ENCODE data around the gene MBD3.

Gene MBD3

DNA sequence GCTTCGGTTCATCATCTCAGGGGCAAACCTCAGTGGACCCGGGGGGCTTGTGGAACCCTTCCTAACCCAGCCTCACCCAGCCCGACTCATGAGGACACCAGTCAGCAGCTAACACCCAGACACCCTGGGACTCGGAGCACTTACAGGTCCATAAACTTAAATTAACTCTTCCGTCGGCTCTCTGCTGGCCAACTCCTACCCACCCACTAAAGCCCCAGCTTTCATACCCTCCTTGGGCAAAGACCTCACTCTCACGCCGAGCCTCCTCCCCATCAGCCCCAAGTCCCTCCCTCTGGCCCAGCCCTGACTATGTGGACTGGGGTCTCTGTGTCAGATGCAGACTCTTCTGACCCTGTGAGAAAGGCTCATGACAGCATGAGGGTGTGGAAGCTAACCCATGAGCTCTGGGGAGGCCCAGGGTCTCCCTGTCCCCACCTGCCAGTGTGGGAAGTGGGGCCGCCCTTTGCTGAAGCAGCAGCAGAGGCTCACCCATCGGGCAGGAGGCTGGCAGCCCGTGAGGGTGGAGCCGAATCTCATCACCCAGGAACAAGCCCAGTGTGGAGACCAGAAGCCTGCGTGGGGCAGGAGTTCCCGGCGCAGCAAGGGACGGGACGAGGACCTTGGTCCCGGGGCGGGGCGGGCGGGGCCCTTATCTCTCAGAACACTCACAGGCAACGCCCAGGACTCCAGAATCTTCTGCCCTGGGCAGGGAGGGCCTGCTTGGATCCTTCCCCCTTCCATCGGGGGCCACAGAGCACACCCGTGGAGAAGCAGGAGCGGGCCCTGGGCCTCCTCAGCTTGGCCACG is 40.0 kb upstream of the MBD3 start:
- no peak for TF ChIP-seq CTCF (IDR thresholded peaks at IDR 0.05; ENCODE audit: control insufficient read depth, extremely low read depth, insufficient read depth)
- no peak for DNase-seq (ENCODE audit: low read depth)
- no peak overlapping the region for H3K4me3 ChIP-seq (ENCODE audit: low read depth, low read length)

- DNase-seq (ENCODE audit: low read depth): no peak
- TF ChIP-seq CTCF (IDR thresholded peaks at IDR 0.05; ENCODE audit: control insufficient read depth, extremely low read depth, insufficient read depth): no peak
- H3K4me3 ChIP-seq (ENCODE audit: low read depth, low read length): no peak overlapping the region
Measured at GRCh38 chr19:1631557-1632100, 39.0 kb upstream of the MBD3 start.

GRCh38 chr19:1630811-1631210 is 38.1 kb upstream of the MBD3 start:
- no peak overlapping the region for H3K4me3 ChIP-seq (ENCODE audit: low read depth, low read length)
- DNase-seq (ENCODE audit: low read depth): no peak
- TF ChIP-seq CTCF (IDR thresholded peaks at IDR 0.05; ENCODE audit: control insufficient read depth, extremely low read depth, insufficient read depth): no peak

DNA sequence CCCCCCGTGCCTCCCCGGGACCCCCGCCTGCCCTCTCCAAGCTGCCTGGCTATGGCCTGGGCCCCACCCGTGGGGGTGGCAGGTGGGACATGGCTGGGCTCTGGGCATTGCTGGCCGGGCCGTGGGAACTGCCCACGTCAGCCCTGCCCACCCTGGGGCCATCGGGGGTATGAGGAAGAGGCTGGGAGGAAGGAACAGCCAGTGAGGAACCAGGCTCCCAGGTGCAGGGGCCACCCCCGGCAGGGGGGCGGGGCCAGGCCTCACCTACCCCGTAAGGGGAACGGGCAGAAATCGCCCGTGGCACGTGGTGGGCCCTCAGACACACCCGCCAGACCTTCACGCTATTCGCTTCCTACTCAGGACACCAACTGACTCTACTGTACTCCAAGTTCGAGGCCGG is 37.3 kb upstream of the MBD3 start:
- no peak overlapping the region for H3K4me3 ChIP-seq (ENCODE audit: low read depth, low read length)
- TF ChIP-seq CTCF (IDR thresholded peaks at IDR 0.05; ENCODE audit: control insufficient read depth, extremely low read depth, insufficient read depth): no peak
- DNase-seq (ENCODE audit: low read depth): no peak

DNA sequence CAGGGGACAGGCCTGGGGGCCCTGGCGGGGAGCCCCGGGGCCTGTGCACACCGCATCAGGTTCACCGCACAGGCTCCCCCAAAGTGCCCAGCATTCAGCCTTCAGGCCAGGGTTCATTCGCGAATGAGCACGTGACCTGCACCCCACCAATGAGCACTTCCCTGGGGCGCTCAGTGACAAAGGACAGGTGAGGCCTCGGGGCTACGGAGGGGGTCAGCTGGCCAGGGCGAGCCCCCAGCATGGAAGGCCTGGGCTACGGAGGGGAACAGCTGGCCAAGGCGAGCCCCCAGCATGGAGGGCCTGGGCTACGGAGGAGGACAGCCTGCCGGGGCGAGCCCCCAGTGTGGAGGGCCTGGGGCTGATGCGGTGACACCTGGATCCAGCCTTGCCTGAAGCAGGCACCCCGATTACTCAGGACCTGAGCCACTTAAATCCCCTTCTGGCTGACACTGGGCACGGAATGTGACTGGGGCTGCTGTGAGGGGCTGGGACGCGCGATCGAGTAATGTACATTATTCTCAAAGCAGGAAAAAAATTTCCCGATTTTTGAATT is 36.7 kb upstream of the MBD3 start:
- no peak for DNase-seq (ENCODE audit: low read depth)
- no peak for TF ChIP-seq CTCF (IDR thresholded peaks at IDR 0.05; ENCODE audit: control insufficient read depth, extremely low read depth, insufficient read depth)
- no peak overlapping the region for H3K4me3 ChIP-seq (ENCODE audit: low read depth, low read length)

- no peak overlapping the region for H3K4me3 ChIP-seq (ENCODE audit: low read depth, low read length)
- no peak for DNase-seq (ENCODE audit: low read depth)
- no peak for TF ChIP-seq CTCF (IDR thresholded peaks at IDR 0.05; ENCODE audit: control insufficient read depth, extremely low read depth, insufficient read depth)
Measured at GRCh38 chr19:1627194-1627593, 34.5 kb upstream of the MBD3 start.
